ENCODE results near the gene PKP4.

PKP4 gene

DNA sequence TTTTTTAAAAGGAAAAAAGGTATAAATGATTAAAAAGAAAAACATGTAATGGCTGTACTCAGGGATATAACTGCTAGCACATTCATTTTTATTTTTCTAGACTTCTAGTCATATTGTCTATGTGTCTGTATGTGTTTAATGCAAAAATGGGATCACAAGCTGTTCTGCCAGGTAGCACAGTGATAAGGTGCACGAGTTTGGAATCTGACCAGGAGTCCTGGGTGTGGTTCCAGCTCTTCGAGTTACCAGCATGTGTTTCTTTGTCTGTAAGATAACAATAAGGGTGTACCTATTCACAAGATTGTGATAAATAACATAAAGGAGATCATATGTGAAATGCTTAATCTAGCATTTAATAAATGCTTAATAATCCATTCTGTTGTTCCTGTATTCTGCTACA lies 145.3 kb downstream of the PKP4 start:
- DNase-seq = no peak

DNA sequence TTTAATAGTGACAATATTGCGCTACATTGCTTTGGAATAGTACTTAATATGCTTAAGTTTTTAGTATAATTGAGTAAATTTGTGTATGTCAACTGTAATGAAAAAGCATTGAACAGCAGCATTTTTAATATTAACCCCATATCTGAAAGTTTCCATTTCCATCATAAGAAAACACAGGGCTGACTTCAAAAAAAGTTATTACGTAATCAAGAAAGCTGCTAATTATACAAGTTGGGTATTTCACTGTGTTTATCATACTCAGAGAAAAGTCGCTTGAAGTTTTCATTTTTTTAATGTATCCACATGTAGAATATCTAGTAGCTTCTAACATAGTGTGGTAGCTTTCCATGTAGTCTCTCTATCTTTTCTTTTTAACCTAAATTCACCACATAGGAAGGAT lies 146.5 kb downstream of the PKP4 start:
- DNase-seq = no peak

DNA sequence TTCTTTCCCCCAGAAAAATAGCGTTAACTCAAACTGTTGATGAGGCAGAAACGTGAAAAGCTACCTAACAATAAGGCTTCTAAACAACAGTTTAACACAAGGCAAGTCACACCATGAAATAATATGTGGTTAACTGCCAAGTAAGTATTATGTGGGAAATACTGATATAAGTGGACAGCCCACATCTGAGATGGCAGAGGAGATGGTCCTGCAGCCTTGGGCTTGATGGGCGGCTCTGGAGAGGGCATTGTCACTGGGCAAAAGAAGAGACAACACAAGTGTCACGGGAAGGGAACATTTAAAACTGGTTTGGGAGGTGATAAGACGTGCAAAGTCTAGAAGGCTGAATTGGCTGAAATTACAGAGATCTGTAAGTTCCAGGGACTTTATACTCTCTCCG lies 147.2 kb downstream of the PKP4 start:
- no peak for DNase-seq

DNA sequence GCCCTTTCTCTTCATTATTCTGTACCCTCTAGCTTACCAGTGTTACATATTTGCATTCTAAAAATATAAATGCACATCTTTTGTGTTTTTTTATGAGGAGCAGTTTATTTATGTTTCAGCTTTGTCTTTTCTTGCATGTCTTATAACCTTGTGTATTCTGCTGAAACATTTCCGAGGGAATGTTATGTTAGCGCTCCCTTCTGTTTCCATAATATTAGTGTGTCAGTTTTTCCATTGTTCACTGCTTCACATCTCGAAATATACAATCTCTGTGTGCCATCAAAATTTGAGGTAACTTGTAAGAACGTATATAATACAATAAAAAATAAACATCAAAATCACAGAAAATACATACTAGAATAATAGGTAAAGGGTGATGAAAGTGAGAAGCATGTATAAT lies 153.3 kb downstream of the PKP4 start:
- no peak for DNase-seq

DNA sequence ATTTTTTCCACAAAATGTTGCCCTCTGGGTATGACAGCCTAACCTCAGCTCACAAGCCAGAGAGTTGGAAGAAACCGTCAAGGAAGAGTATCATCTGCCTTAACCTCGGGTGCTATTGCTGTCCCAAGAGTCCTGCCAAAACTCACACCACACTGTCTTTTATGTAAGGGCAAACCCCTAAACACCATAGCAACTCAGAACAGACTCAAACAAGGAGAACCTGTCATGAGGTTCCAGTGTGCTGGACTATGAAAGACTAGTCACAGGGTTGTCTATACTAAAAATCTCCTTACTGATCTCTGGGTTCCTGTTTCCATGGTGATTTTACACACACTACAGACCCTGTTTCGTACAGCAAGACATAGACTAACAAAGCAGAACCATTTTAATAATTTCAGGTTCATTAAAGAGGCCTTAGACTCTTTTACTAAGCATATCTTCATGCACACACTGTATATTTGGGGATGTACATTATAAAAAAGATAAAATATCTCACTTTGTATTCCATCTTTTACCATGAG lies 159.8 kb downstream of the PKP4 start:
- no peak for DNase-seq

DNA sequence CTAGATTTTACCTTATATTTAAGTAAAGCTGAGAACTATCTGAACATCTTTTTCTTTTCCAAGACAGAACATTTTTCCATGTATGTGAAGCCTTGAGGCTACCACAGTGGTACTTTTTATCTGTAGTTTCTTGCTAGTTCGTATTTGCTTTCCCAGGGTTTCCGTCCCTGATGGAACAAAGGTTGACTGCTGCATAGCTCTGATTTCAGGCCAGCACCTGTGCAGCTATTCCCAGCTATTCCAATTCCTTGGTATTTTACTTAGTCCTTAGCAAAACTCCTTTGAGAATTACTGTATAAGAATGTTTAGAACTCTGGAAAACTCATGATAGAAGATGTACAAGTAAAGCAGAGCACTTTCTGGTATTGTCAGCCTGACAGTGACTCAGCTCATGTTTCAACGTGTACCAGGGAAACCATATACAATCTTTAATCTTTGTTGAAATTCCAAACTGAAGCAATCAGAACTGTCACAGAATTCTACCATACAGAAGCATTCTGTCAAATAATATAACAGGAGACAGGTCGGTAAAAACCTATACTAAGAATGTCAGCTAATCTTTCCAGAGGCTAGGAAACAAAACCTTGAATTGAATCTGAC lies 162.2 kb downstream of the PKP4 start:
- DNase-seq = no peak

DNA sequence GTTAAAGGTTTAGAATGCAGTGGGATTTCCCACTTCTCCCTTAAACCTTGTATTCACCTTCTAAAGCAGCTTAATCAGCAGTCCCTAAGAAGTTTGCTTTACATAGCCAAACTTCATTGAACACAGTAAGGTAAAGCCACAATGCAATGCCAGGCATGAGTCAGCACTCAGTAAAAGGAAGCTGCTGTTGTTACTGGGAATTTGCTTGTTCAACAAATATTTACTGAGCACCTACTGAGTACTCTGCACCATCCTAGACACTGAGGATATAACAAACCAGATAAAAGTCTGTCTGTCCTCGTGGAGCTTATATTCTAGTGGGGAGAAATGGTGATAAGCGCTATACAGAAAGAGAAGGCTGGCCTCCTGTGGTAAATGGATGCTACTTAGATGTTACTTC lies 162.7 kb downstream of the PKP4 start:
- DNase-seq = no peak

DNA sequence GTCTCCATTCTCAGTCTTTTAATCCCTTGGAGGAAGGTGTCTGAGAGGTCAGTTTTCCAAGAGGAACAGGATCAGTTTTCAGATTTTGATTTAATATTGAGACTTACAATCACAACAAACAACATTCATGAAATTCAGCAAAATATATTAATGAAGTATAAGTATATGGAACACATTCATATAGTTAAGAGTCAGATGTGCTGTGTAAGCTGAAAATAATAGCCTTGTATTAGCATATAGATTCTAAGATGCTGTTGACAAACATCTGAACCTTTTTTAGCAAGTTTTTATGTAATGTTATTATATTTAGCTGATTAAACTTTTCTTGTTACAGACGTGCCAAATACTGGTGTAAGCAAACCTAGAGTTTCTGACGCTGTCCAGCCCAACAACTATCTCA lies 163.9 kb downstream of the PKP4 start:
- no peak for DNase-seq

DNA sequence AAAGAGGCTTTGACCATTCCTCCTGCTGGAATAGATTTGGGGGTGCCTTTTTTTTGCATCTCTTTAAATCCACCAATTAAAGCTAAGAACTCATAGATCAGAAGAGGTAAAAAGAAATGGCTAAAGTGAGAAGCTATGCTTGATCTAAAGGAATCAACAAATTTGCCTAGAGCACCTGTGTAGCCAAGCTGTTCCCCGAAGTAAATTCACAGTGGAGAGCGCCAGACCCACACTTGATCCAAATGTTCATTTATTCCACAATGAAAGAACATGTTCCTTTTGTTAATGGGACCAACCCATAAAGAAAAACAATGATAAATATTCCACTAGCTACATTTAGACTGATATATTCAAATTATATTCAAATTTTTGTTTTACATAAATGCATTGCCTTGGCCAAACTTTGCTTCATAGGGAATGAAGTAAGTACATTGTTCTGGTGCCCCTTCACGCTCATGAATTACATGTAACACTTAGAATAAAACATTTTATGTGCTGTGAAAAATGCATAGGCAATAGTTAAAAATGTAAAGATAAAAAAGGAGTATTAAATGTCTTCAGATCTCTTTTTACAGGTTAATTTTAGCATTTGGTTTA lies 167.4 kb downstream of the PKP4 start:
- DNase-seq = no peak

DNA sequence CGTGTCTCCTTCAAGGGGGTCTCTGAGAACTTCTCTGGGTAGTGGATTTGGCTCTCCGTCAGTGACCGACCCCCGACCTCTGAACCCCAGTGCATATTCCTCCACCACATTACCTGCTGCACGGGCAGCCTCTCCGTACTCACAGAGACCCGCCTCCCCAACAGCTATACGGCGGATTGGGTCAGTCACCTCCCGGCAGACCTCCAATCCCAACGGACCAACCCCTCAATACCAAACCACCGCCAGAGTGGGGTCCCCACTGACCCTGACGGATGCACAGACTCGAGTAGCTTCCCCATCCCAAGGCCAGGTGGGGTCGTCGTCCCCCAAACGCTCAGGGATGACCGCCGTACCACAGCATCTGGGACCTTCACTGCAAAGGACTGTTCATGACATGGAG lies 168.2 kb downstream of the PKP4 start:
- DNase-seq = no peak

DNA sequence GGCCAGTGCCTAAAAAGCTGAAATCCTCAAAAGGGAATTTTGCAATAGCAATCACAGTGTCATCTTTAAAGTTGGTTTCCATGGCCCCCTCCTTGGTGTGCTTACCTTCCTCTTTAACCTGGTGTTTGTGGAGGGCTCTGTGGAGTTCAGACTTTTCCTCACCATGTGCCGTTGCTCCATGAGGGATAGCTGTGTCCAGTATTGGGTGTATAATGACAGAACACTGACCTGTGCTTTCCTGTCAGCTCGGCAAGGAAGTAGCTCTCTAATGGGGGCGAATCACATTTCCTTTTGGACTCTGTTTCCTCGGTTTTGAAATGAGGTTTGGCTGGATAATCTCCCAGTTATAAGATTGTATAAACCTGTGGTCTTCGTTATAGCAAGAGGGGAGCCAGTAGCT lies 172.4 kb downstream of the PKP4 start:
- DNase-seq = no peak

DNA sequence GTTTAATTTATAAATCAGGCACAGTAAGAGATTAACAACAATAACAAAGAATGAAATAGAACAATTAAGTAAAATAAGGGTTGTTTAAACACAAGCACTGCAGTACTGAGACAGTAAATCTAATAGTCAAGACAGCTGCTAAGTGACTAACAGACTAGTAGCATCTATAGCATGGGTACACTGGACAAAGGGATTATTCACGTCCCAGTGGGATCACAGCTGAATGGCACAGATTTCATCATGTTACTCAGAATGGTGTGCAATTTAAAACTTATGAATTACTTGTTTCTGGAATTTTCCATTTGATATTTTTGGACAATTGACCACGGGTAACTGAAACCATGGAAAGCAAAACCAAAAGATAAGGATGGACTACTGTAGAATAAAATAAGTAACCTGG lies 176.5 kb downstream of the PKP4 start:
- DNase-seq = no peak

DNA sequence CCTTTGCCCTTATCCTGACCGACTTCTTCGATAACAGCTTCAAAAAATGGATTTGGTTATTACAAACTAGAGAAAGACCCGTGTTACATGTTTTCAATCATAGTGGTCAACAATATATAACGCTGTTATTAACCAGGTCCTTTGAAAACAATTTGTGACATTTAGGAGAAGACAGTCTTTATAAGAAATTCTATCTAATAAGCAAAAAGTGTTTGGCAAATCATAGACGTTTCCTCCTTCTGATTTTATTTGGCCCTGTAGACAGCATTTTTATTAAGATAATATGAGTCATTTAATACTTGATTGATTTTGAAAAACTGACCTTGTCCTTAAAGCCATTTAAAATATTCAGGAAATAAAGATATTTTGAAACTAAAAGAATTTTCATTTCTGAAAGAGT lies 177.9 kb downstream of the PKP4 start:
- DNase-seq = no peak

DNA sequence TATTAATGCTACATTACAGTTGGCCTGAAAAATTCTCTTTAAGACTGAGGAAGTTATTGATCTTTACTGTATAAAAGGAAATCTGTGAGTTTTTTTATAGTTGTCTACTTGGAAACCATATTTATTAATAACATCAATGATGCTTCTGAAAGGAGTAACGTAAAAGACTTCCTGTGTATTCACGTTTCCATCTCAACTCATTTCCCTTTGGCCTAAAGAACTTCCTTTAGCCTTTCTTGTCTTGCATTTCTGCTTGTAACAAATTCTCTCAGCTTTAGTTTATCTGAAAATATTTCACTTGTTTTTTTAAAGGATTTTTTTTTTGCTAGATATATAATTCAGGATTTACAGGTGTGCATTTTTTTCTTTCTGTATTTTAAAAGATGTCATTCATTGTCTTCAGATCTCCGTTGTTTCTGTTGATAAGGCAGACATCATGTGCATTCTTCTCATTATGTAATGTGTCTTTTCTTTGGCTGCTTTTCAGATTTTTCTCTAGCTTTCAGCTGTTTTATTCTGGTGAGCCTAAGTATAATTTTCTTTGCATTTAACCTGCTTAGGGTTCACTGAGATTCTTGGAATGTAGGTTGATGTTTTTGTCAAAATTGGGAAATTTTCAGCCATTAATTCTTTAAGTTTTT lies 179.3 kb downstream of the PKP4 start:
- DNase-seq = no peak

DNA sequence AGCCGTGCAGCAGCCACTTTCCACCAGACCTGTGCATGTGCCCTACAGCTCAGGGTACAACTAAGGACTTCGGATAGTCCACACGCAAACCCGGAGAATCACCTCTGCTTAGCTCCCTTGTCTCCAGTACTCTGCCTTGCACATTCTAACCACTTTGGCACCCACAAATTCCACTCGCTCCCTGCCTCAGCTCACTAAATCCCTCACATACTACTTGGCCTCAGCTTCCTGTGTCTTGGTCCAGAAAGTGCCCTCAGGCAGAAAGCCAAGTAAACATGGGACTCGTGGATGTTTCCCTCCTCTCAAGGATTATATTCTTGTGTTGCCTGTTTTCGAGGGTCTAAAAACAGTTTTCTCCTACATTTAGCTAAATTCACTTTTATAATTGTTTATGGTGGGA lies 180.6 kb downstream of the PKP4 start:
- no peak for DNase-seq

DNA sequence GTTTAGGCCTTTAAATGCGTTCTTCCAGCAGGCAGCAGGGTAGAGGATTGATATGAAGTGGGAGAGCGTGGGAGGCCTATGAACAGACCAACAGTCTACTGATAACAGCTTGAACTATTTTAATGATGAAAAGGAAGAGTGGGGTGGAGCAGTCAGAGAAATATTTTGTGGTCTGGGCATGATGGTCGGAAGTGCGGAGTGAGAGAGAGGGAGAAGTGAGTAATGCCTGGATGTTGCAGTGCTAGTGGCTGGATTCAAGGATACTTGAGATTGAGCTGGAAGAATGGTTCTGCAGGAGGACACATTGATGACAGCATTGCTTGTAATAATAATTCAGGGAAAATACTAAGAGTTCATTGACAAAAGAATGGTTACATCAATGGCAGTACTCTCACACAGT lies 187.4 kb downstream of the PKP4 start:
- no peak for DNase-seq

DNA sequence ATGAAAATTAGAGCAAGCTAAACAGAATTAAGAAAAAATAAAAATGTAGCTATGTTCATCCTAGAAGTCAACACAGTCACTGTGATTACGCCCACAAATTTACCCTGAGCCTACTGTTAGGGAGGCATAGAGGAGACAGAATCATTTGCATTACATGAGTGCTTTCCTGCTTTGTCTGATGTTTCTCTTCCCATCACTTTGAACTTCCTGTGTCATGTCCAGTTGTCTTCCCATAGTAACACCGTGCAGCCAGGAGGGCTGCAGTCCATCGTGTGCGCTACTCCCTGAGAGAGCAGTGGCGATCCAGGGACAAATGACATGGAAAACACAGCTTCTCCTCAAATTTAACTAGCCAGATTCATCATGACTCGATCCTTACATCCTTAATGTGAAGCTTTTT lies 188.5 kb downstream of the PKP4 start:
- no peak for DNase-seq

DNA sequence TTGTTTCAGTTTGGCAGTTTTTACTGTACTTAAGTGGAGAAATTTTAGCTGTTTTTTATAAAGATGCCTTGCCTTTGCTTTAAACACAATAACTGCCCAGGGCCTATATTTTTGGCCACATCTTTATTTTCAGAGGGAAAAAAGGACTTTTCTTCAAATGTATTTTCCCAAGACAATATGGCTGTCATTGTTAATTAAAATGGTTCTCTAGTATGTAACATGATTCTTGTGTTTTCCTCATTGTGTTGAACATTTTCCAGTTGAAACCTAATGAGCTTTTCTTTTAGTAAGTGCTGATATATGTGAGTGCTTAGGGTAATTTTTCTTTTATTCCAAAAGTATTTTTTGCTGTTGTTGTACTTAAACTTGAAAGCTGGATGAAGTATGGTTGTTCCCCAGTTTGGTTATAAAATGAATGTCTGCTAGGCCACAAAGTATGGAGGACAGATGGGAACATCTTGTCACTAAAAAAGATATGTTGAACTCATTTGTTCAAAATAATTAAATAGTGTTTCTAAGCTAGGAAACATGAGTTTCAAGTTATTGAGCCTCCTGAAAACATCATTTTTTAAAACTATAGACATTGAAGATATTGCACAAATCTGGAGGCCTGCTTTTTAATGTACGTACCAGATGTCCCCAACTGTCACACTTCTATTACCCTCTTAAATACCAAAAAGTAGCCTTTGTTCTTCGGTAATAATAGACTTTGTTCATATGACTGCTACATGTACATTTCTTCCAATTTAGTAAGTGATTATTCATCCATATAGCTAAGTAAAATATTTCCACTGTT lies 190.9 kb downstream of the PKP4 start:
- DNase-seq = no peak

DNA sequence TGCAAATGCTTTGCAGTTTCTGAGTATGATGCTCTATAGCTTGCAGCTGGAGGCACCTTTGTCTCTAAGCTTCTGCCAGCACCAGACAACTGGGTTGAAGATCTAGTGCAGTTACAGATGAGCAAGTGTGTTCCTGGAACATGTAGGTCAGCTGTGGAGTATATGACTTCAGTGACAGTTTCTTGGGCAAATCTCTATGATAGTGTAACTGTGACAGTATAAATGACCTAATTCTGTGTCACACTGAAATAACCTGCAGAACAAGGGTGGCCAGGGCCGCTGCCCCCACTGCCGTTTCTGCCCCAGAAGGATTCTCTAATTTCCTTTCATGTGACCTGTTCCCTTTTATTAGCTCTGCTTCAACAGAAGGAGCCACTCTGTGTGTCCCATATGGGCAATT lies 193.1 kb downstream of the PKP4 start:
- no peak for DNase-seq

DNA sequence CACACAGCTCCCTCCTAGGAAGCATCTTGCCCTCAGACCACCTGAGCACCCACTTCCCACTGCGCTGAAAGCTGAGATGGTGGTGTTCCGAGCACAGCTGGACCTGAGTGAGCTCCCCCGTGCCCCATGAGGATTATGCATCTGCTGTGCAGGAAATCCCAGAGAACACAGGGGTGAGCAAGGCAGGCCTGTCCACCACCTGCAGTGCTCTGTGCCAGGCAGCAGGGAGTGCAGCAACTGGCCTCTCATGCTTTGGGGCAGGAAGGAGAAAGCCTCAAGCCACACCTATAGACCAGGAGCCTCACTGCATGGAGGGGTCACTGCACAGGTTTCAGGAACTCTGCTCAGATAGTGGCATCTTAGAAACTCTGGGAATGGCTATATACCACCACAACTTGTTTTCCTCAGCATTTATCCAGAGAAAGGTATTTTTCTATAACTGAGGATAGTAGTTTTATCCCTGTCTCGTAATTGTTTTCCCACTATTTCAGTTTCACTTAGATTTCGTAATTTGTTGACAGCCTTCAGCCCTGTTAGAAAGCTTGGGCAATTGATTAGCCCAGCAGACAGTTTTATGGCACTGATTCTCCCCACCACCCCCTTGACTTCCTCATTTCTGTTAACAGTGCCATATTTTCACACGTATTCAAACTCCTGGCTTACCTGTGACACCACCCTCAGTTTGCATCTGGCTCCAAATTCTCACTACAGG lies 194.1 kb downstream of the PKP4 start:
- DNase-seq = no peak

DNA sequence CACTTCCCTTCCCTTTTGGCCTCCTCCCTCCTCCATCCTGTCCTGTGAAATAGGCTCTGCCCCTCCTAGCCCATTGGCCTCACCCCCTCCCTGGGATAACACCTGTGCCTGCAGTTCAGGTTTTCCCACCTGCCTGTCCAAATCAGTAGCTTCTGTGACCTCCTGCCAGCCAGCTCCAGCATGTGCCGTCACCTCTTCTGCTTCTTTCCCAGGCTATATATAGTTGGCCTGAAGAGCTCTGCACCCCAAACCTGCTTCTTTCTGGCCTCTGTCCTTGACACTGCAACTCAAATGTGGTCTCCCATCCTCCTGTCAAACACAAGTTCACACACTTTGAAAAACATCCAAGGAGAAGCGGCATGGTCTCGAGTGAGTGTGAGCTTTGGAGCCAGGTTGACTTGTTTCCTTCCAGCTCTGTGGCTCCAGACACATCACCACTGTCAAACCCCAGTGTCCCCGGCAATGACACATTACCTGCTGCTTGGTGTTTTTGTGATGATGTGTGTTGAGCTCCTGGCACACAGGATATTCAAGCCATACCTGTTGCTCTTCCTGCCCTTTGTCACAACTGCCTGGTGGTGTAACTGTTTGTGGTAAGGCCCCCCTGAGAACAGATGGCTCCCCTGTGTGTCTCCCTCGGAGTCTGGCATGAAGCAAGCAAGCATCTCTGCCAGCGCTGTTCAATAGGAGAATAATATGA lies 194.8 kb downstream of the PKP4 start:
- no peak for DNase-seq

DNA sequence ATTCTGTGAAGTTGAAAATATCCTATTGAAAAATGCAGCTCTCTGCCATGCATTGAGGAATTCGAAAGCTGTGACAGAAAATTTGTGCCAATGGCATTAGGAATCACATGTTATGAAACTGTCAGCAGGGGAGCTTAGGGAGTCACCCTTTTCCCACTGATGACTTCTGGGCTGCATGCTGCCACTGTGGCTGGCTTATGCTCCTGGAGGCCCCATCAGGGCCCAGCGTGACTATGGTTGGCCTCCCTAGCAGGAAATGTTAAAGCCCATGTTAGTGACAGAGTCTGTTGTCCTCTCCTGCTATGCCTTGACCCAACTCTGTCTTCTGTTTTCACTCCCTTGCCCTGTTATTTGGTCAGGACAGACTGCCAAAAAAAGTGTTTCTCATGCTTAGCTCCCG lies 198.9 kb downstream of the PKP4 start:
- DNase-seq = no peak

Data from NCI-H187 treated with DMSO at 0.1 percent for 48 hours (cell line).